NCI-H1105 (cell line): ENCODE data around the gene SPANXN2.
"Not testable (repeated sequence)": the region's sequence is repeated elsewhere in the genome, so short reads cannot be mapped to it uniquely, and the experiment has no call there.

ENCODE experiments used
- DNase-seq: peaks from one replicate; lab custom pipeline; 2025; lab: John Stamatoyannopoulos, UW

SPANXN2 gene, protein sequence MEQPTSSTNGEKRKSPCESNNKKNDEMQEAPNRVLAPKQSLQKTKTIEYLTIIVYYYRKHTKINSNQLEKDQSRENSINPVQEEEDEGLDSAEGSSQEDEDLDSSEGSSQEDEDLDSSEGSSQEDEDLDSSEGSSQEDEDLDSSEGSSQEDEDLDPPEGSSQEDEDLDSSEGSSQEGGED

DNA sequence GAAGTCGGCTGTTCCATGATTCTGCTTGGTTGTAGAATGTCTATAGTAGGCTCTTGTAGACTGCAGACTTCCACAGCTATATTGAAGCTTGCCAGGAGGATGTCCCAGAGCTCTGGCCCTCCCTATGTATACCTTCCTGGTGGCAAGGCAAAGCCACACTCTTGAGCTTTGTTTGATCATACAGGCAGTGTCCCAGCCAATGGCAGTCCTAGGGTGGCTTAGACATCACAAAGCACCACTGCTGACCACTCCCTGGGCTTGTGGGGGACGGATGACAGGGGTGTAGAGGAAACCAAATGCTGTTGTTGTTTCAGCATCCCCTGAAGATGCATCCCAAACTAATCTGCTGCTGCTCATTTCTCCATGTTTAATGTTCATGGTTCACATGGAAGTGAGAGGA, at the start of gene SPANXN2:
Gene SPANXN2 (minus strand): TSS at position 101 of the 400 bp plus-strand sequence. CDS start 84 bp downstream, at position 17.
- not testable (repeated sequence) for DNase-seq

DNA sequence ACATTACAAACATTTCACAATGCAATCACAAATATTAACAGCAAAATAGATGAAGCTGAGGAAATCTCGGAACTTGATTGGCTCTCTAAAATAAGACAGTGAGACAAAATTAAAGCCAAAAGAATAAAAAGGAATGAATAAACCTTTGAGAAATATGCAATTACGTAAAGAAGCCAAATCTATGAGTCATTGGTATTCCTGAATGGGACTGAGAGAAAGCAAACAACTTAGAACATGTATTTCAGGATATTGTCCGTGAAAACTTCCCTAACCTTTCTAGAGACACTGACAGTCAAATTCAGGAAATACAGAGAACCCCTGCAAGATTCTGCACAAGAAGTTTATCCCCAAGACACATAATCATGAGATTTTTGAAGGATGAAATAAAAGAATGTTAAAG, 48.4 kb upstream of the SPANXN2 start:
- DNase-seq: no peak

DNA sequence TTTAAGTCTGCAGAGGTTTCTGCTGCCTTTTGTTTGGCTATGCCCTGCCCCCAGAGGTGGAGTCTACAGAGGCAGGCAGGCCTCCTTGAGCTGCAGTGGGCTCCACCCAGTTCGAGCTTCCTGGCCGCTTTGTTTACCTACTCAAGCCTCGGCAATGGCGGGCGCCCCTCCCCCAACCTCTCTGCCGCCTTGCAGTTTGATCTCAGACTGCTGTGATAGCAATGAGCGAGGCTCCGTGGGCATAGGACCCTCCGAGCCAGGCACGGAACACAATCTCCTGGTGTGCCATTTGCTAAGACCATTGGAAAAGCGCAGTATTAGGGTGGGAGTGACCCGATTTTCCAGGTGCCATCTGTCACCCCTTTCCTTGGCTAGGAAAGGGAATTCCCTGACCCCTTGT, 47.2 kb upstream of the SPANXN2 start:
- not testable (repeated sequence) for DNase-seq

DNA sequence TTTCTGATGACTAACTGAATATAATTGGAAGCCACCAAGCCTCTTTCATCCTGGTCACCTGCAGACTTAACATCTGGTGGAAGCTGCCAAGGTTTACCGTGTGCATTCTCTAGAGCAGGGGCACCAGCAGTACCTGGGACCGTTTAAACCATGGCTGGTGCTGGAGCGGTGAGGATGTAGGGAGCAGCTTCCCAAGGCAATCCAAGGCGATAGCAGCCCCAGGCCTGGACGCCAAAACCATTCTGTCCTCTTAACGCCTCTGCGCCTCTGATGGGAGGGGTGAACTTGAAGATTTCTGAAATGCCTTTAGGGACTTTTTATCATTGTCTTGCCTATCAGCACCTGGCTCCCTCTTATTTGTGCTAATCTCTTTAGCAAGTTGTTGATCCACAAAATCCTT, 37.3 kb upstream of the SPANXN2 start:
- no peak for DNase-seq

DNA sequence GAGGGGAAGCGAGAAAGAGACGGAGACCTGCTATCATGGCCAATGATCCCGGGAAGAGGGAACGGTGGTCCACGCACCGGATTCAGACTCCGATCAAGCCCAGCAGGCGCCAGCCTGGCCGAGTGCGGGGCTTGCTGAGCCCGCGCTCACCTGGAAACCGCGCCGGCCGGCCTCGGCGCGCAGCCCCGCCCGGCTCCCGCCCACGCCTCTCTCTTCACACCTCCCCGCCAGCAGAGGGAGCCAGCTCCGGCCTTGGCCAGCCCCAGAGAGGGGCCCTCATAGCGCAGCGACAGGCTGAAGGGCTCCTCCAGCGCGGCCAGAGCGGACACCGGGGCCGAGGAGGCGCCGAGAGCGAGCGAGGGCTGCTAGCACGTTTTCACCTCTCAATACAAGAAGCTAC, 36.8 kb upstream of the SPANXN2 start:
- DNase-seq: no peak

DNA sequence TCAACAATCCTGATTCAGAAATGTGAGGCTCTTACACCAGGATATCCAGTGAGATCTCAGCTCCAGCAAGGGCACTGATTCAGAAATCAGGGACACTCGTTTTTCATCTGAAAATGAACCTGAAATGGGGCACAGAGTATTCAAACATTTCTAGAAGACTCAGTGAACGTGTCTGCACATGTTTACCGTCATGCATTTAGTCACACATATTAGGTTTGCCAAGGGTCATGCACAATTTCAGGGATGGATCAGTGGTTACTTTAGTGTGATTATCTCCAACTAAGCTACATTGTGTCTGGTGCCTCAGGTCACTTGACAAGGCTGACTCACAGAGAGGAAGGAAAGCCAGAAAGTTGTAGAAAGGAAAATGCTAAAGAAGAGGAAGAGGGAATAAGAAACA, 33.6 kb upstream of the SPANXN2 start:
- no peak for DNase-seq

DNA sequence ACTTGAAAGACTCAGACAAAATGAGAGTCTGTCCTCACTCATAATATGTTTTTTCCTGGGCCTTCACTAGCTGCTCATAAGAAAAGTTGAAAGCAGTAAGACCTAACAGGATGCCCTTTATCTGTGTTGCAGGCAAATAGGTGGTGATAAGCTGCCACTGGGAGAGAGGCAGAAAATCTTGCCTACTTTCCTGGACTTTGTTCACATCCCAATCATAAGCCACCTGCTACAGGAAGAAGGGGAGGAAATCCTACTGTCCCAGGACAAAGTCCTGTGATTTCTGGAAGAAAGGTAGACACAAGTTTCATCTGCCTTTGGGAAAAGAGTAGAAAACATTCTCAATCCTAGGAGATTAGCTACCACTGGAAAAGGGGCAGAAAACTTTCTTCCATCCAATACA, 13.3 kb upstream of the SPANXN2 start:
- DNase-seq: no peak

DNA sequence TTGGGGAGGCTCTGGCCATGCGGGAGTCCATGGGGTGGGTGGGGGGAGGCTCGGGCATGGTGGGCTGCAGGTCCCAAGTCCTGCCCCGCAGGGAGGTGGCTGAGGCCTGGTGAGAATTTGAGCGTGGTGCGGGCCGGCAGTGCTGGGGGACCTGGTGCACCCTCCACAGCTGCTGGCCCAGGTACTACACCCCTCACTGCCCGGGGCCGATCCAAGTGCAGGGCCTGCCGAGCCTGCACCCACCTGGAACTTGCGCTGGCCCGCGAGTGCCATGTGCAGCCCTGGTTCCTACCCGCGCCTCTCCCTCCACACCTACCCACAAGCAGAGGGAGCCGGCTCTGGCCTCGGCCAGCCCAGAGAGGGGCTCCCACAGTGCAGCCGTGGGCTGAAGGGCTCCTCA, 5.7 kb upstream of the SPANXN2 start:
- no peak for DNase-seq

DNA sequence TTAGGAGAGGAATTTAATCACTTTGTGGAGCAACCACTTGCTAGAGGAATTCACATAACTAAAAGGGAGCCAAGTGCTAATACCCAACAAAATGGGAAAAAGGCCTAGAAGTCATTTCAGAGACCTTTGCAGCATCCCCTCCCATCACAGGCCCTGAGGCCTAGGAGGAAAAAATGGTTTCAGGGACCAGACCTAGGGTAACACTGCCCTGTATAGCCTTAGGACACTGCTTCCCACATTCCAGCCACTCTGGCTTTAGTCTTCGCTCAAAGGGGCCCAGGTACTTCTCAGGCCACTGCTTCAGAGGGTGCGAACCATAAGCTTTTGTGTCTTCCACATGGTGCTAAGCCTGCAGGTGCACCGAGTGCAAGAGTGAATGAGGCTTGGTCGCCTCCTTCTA, 19.1 kb downstream of the SPANXN2 start:
- DNase-seq: no peak

DNA sequence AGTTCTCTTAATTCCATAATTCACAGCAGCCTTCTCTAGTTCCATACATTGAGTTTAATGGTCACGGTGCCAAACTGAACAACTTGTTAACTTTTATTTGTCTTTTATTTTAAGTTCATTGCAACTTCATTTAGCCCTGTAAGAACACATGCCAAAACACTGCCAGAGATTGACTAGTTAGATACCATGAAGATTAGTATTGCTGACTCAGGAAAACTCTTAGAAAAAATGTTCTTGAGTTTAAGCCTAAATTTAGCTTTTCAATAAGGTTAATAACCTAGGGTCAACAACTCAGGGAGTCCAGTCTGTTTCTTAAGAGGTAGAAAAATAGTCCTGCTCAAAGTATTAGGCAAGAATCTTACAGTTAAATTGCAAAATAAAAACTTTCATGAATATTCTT, 25.7 kb downstream of the SPANXN2 start:
- no peak for DNase-seq

DNA sequence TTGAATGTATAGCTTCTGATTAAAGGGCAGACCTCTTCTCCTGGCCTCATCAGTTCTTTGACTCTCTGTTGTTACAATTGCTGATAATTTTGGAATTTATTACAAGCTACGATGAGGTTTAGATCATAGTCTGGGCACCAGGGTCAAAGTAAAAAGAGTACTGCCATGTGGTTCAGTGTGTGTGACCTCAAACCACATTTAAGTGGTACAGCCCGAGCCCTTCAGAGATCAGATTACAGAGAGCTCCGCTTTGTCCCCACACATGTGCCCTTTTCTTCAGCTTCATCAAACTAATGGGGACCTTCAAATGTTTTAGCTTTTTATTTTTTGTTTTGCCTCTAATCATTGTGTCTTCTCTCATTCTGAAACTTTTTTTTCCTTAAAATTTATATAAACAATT, 37.1 kb downstream of the SPANXN2 start:
- DNase-seq: no peak

DNA sequence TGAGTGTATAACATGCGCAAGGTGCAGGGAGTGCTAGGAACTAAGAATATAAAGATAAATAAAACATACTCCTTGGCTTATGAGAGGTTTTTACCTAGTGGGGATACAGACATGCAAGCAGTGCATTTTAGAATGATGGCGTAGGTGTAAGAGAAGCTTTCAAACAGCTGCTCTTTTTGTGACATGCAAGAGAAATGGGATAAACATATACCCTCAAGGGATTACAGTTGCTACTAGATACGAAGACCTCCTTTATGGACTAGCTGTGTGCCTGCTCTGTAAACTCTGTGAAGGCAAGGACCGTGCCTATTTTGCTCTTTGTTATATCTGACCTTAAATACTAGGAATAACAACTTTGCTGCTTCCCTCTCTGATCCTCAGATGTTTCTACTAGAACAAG, 45.6 kb downstream of the SPANXN2 start:
- DNase-seq: no peak

DNA sequence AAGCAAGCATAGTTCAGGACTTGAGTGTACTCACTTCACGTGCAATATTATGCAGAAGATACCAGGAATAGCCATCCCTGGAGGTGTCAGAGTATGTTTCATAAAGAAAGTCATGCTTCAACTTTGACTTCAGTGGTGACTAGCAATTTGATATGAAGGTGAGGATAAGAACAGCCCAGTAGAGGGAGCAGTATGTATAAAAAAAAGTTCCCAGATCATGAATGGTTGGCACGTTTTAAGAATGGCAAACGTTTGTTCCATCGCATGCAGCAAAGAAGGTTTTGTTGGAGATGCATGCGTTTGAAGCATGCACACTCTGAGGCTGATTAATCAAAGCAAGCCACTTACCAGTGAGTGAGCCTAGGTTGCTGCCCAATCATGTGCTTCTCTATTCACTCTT, 51.2 kb downstream of the SPANXN2 start:
- DNase-seq: no peak

DNA sequence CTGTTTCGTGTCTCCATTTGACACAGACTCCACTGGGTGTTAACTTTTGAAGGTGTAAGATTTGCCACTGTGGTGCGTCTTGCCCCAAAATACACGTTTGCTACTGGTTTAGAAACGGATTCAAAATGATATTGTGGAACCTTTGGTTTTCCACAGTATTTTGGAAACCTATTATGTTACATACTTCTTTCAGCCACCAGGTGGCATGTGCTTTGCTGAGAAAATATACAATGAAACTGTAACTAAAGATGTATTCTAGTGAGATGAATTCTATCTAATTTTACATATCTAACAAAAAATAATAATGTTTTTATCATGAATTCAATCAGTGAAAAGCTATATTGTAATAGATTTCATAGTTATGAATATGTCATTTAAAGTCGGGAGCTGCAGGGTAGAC, 56.2 kb downstream of the SPANXN2 start:
- DNase-seq: no peak

DNA sequence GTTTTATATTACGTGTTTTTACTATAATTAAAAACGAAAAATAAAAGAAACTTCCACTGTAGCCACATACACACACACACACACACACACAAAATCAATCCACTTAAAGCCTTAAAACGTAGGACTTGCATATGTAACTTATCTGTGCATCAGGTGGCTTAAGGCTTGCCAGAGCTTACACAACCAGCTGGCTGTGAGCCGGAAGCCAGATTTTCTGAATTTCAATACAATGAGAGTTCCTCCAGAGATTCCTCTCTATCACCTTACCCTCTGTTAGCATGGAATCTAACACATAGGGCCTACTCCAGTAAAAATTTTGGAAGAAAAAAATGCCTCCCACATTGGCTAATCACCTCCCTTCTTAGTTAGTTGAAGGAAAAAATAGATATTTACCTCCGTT, 56.8 kb downstream of the SPANXN2 start:
- no peak for DNase-seq
